Vagina (tissue), 2 donors: ENCODE data around the gene PARVB. TPM values are rescaled to one million over a fixed set of nuclear protein-coding genes. Genes with fewer than 3 reads are reported as not detected.

Experiments used
- DNase-seq, 2 donors: peaks; one replicate each; pipeline ENCODE4 v3.0.0-alpha.2; 2017; ENCODE audit errors: extremely low spot score in 2 of 2
- H3K27ac ChIP-seq: fragments of 200-600 bp; sonication (generic); one replicate; pipeline ENCODE4 v1.5.1; 2019
- H3K27me3 ChIP-seq: fragments of 200-600 bp; sonication (generic); one replicate; pipeline ENCODE4 v1.5.1; 2019
- H3K36me3 ChIP-seq, 2 donors: fragments of 200-600 bp; sonication (generic); one replicate each; pipeline ENCODE4 v1.5.1; 2017 to 2019
- H3K4me1 ChIP-seq: fragments of 200-600 bp; sonication (generic); one replicate; pipeline ENCODE4 v1.5.1; 2019
- H3K4me3 ChIP-seq, 2 donors: fragments of 200-600 bp; sonication (generic); 1 replicate in 1 of 2; 2 replicates in 1 of 2; pipeline ENCODE4 v1.5.1; 2016 to 2019
- H3K9me3 ChIP-seq: fragments of 200-600 bp; sonication (generic); one replicate; pipeline ENCODE4 v1.5.1; 2019
- CTCF ChIP-seq, 3 experiments: fragments of 450-650 bp in 2 of 3; fragments of 200-600 bp in 1 of 3; sonication (generic) in 1 of 3; IDR thresholded peaks; one replicate each; pipeline ENCODE4 v1.5.1; 2017 to 2019; ENCODE audit warnings: antibody characterized with exemption in 3 of 3, mild to moderate bottlenecking in 2 of 3, moderate library complexity in 2 of 3
- POLR2A ChIP-seq, 2 donors: fragments of 450-650 bp; IDR thresholded peaks; one replicate each; pipeline ENCODE4 v1.6.1; 2017; ENCODE audit warnings: antibody characterized with exemption in 2 of 2, mild to moderate bottlenecking in 2 of 2, moderate library complexity in 2 of 2
- POLR2AphosphoS5 ChIP-seq, 2 donors: sonication (generic); formaldehyde crosslinking; IDR thresholded peaks; one replicate each; pipeline ENCODE4 v1.9.0; 2017; ENCODE audit warnings: antibody characterized with exemption in 2 of 2, mild to moderate bottlenecking in 2 of 2, low read depth in 1 of 2; ENCODE audit not compliant: insufficient read depth in 1 of 2
- intact Hi-C: fragments of 100-400 bp; cut with DNase I; formaldehyde crosslinking; loops from one replicate; pipeline ENCODE4 v1.15.1; 2023
- total RNA-seq: library from RNA; depleted of rRNA; stranded (reverse); fragments of >200 nt; gene quantifications from one replicate; pipeline ENCODE4 v1.2.3, GENCODE V29; 2016

The PARVB gene
- total RNA-seq, 1 donor from 2014 or later, result 11.3 TPM

GRCh38 chr22:43980996-43981395, 43.1 kb upstream of the PARVB start:
- intact Hi-C loops, result no loop called here
- TF ChIP-seq CTCF (IDR thresholded peaks at IDR 0.05), result no peak
- TF ChIP-seq POLR2AphosphoS5 (IDR thresholded peaks at IDR 0.05; ENCODE audit: insufficient read depth in 1 of 2, low read depth in 1 of 2), result no peak
- TF ChIP-seq POLR2A (IDR thresholded peaks at IDR 0.05), result no peak
- DNase-seq, result no peak

GRCh38 chr22:43983808-43984207, 40.3 kb upstream of the PARVB start:
- intact Hi-C loops, result no loop called here
- no peak overlapping the region for H3K4me3 ChIP-seq
- H3K36me3 ChIP-seq, result peaks cover 0 to 77% of the 10 kb centered on the region in 2 donors
- H3K27ac ChIP-seq, result no peak overlapping the region
- no peaks in the 10 kb centered on the region for H3K9me3 ChIP-seq
- no peak for DNase-seq
- H3K27me3 ChIP-seq, result no peaks in the 10 kb centered on the region
- no peak for TF ChIP-seq POLR2A (IDR thresholded peaks at IDR 0.05)
- TF ChIP-seq POLR2AphosphoS5 (IDR thresholded peaks at IDR 0.05; ENCODE audit: insufficient read depth in 1 of 2, low read depth in 1 of 2), result no peak
- no peak for TF ChIP-seq CTCF (IDR thresholded peaks at IDR 0.05)
- no peaks in the 10 kb centered on the region for H3K4me1 ChIP-seq

More at GRCh38 chr22:43980996-43981395, 43.1 kb upstream of the PARVB start:
- Histone ChIP-seq H3K9me3 (no peaks in the 10 kb centered on the region), H3K27ac (no peak overlapping the region), H3K4me1 (no peaks in the 10 kb centered on the region), H3K27me3 (no peaks in the 10 kb centered on the region), H3K36me3 (peaks cover 0 to 85% of the 10 kb centered on the region in 2 donors), H3K4me3 (no peak overlapping the region)

- Histone ChIP-seq H3K4me3 (no peak overlapping the region), H3K36me3 (peaks cover 0 to 76% of the 10 kb centered on the region in 2 donors), H3K4me1 (no peaks in the 10 kb centered on the region), H3K27me3 (no peaks in the 10 kb centered on the region), H3K9me3 (no peaks in the 10 kb centered on the region), H3K27ac (no peak overlapping the region)
- no peak for DNase-seq
- no peak for TF ChIP-seq POLR2AphosphoS5 (IDR thresholded peaks at IDR 0.05; ENCODE audit: insufficient read depth in 1 of 2, low read depth in 1 of 2)
- TF ChIP-seq POLR2A (IDR thresholded peaks at IDR 0.05), result no peak
- no peak for TF ChIP-seq CTCF (IDR thresholded peaks at IDR 0.05)
- intact Hi-C loops, result no loop called here
These were observed 38.6 kb upstream of the PARVB start for GRCh38 chr22:43985532-43985931.

- intact Hi-C loops, result no loop called here
- no peak for TF ChIP-seq POLR2AphosphoS5 (IDR thresholded peaks at IDR 0.05; ENCODE audit: insufficient read depth in 1 of 2, low read depth in 1 of 2)
- TF ChIP-seq POLR2A (IDR thresholded peaks at IDR 0.05), result no peak
- TF ChIP-seq CTCF (IDR thresholded peaks at IDR 0.05), result no peak
These were observed 35.8 kb upstream of the PARVB start for GRCh38 chr22:43988116-43988820.

GRCh38 chr22:43988960-43989359, 35.1 kb upstream of the PARVB start:
- Histone ChIP-seq H3K9me3 (no peaks in the 10 kb centered on the region), H3K36me3 (peaks cover 0 to 72% of the 10 kb centered on the region in 2 donors), H3K4me3 (no peak overlapping the region), H3K4me1 (no peaks in the 10 kb centered on the region), H3K27ac (no peak overlapping the region), H3K27me3 (no peaks in the 10 kb centered on the region)
- TF ChIP-seq CTCF (IDR thresholded peaks at IDR 0.05), result no peak
- no peak for TF ChIP-seq POLR2AphosphoS5 (IDR thresholded peaks at IDR 0.05; ENCODE audit: insufficient read depth in 1 of 2, low read depth in 1 of 2)
- no peak for TF ChIP-seq POLR2A (IDR thresholded peaks at IDR 0.05)
- no peak for DNase-seq
- intact Hi-C loops, result no loop called here

More at GRCh38 chr22:43988116-43988820, 35.8 kb upstream of the PARVB start:
- no peak for DNase-seq
- H3K27me3 ChIP-seq, result no peaks in the 10 kb centered on the region
- no peaks in the 10 kb centered on the region for H3K4me1 ChIP-seq
- H3K4me3 ChIP-seq, result no peak overlapping the region
- no peaks in the 10 kb centered on the region for H3K9me3 ChIP-seq
- peaks cover 0 to 78% of the 10 kb centered on the region in 2 donors for H3K36me3 ChIP-seq
- H3K27ac ChIP-seq, result no peak overlapping the region
